Vagina (tissue), 2 donors: ENCODE measurements around the gene GPRC5D. TPM values are rescaled to one million over a fixed set of nuclear protein-coding genes. Genes with fewer than 3 reads are reported as not detected.
A peak's percentile ranks its signal among the peaks of the same experiment; 100 is the strongest.

Experiments used
- DNase-seq, 2 donors: peaks; one replicate each; pipeline ENCODE4 v3.0.0-alpha.2; 2017; ENCODE audit errors: extremely low spot score in 2 of 2
- H3K27ac ChIP-seq: fragments of 200-600 bp; sonication (generic); one replicate; pipeline ENCODE4 v1.5.1; 2019
- H3K27me3 ChIP-seq: fragments of 200-600 bp; sonication (generic); one replicate; pipeline ENCODE4 v1.5.1; 2019
- H3K36me3 ChIP-seq, 2 donors: fragments of 200-600 bp; sonication (generic); one replicate each; pipeline ENCODE4 v1.5.1; 2017 to 2019
- H3K4me1 ChIP-seq: fragments of 200-600 bp; sonication (generic); one replicate; pipeline ENCODE4 v1.5.1; 2019
- H3K4me3 ChIP-seq, 2 donors: fragments of 200-600 bp; sonication (generic); 1 replicate in 1 of 2; 2 replicates in 1 of 2; pipeline ENCODE4 v1.5.1; 2016 to 2019
- H3K9me3 ChIP-seq: fragments of 200-600 bp; sonication (generic); one replicate; pipeline ENCODE4 v1.5.1; 2019
- POLR2A ChIP-seq, 2 donors: fragments of 450-650 bp; IDR thresholded peaks; one replicate each; pipeline ENCODE4 v1.6.1; 2017; ENCODE audit warnings: antibody characterized with exemption in 2 of 2, mild to moderate bottlenecking in 2 of 2, moderate library complexity in 2 of 2
- POLR2AphosphoS5 ChIP-seq, 2 donors: sonication (generic); formaldehyde crosslinking; IDR thresholded peaks; one replicate each; pipeline ENCODE4 v1.9.0; 2017; ENCODE audit warnings: antibody characterized with exemption in 2 of 2, mild to moderate bottlenecking in 2 of 2, low read depth in 1 of 2; ENCODE audit not compliant: insufficient read depth in 1 of 2
- intact Hi-C: fragments of 100-400 bp; cut with DNase I; formaldehyde crosslinking; loops from one replicate; pipeline ENCODE4 v1.15.1; 2023
- total RNA-seq: library from RNA; depleted of rRNA; stranded (reverse); fragments of >200 nt; gene quantifications from one replicate; pipeline ENCODE4 v1.2.3, GENCODE V29; 2016
- TF ChIP-seq, protein P1 (sequence below), 3 experiments: fragments of 450-650 bp in 2 of 3; fragments of 200-600 bp in 1 of 3; sonication (generic) in 1 of 3; IDR thresholded peaks; one replicate each; pipeline ENCODE4 v1.5.1; 2017 to 2019; ENCODE audit warnings: antibody characterized with exemption in 3 of 3, mild to moderate bottlenecking in 2 of 3, moderate library complexity in 2 of 3

GPRC5D gene
- total RNA-seq, 1 donor from 2014 or later = not detected

GRCh38 chr12:12903642-12904609 lies 48.0 kb downstream of the GPRC5D start:
- no peaks in the 10 kb centered on the region for H3K9me3 ChIP-seq
- H3K4me1 ChIP-seq = peaks cover 49% of the 10 kb centered on the region
- H3K27ac ChIP-seq = peak overlapping the region; percentile 92
- no peak overlapping the region for H3K4me3 ChIP-seq
- H3K27me3 ChIP-seq = no peaks in the 10 kb centered on the region
- TF ChIP-seq, protein P1, sequence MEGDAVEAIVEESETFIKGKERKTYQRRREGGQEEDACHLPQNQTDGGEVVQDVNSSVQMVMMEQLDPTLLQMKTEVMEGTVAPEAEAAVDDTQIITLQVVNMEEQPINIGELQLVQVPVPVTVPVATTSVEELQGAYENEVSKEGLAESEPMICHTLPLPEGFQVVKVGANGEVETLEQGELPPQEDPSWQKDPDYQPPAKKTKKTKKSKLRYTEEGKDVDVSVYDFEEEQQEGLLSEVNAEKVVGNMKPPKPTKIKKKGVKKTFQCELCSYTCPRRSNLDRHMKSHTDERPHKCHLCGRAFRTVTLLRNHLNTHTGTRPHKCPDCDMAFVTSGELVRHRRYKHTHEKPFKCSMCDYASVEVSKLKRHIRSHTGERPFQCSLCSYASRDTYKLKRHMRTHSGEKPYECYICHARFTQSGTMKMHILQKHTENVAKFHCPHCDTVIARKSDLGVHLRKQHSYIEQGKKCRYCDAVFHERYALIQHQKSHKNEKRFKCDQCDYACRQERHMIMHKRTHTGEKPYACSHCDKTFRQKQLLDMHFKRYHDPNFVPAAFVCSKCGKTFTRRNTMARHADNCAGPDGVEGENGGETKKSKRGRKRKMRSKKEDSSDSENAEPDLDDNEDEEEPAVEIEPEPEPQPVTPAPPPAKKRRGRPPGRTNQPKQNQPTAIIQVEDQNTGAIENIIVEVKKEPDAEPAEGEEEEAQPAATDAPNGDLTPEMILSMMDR (IDR thresholded peaks at IDR 0.05) = no peak
- TF ChIP-seq POLR2A (IDR thresholded peaks at IDR 0.05) (no peak), POLR2AphosphoS5 (IDR thresholded peaks at IDR 0.05; ENCODE audit: insufficient read depth in 1 of 2, low read depth in 1 of 2) (no peak)
- H3K36me3 ChIP-seq = no peaks in the 10 kb centered on the region
- DNase-seq = no peak
- intact Hi-C loops = loop anchor here (10.0 kb wide), 1 partner anchor 301 kb away; no protein-coding TSS in a partner anchor

DNA sequence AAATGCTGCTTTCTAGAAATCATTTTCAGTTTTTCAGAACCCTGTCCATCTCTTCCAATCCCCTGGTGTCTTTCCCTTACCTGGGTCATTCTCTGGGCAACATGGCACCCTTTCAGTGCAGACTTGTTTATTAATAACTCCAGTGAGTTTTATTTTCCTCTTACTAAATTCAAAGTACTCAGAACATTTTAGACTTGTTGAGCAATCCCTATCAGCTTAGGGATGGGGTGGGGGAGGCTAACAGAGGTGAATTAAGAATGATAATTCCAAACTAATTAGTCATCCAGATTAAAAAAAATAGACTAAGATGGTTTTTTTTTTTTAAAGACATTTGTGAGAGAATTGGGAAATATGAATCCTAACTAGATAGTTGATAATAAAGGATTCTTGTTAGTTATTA lies 49.9 kb downstream of the GPRC5D start:
- DNase-seq = no peak
- H3K27ac ChIP-seq = peak overlapping the region; percentile 92

GRCh38 chr12:12901158-12901791 lies 50.7 kb downstream of the GPRC5D start:
- no peaks in the 10 kb centered on the region for H3K27me3 ChIP-seq
- H3K27ac ChIP-seq = peak overlapping the region; percentile 92
- H3K4me3 ChIP-seq = no peak overlapping the region
- H3K36me3 ChIP-seq = no peaks in the 10 kb centered on the region
- intact Hi-C loops = loop anchor here (10.0 kb wide), 1 partner anchor 304 kb away; no protein-coding TSS in a partner anchor
- DNase-seq = peak in 1 of 2 donors; percentile 98
- H3K4me1 ChIP-seq = peaks cover 50% of the 10 kb centered on the region
- H3K9me3 ChIP-seq = no peaks in the 10 kb centered on the region
- TF ChIP-seq, protein P1 (IDR thresholded peaks at IDR 0.05) = no peak
- TF ChIP-seq POLR2AphosphoS5 (IDR thresholded peaks at IDR 0.05; ENCODE audit: insufficient read depth in 1 of 2, low read depth in 1 of 2) (peak; percentile 10 to 80), POLR2A (IDR thresholded peaks at IDR 0.05) (peak in 1 of 2 donors; percentile 45)

More for the DNA sequence above, 49.9 kb downstream of the GPRC5D start:
- intact Hi-C loops = loop anchor here (10.0 kb wide), 1 partner anchor 303 kb away; no protein-coding TSS in a partner anchor
- Histone ChIP-seq H3K36me3 (no peaks in the 10 kb centered on the region), H3K9me3 (no peaks in the 10 kb centered on the region), H3K4me3 (no peak overlapping the region), H3K4me1 (peaks cover 50% of the 10 kb centered on the region), H3K27me3 (no peaks in the 10 kb centered on the region)
- TF ChIP-seq POLR2A (IDR thresholded peaks at IDR 0.05) = no peak
- TF ChIP-seq, protein P1 (IDR thresholded peaks at IDR 0.05) = no peak
- no peak for TF ChIP-seq POLR2AphosphoS5 (IDR thresholded peaks at IDR 0.05; ENCODE audit: insufficient read depth in 1 of 2, low read depth in 1 of 2)

DNA sequence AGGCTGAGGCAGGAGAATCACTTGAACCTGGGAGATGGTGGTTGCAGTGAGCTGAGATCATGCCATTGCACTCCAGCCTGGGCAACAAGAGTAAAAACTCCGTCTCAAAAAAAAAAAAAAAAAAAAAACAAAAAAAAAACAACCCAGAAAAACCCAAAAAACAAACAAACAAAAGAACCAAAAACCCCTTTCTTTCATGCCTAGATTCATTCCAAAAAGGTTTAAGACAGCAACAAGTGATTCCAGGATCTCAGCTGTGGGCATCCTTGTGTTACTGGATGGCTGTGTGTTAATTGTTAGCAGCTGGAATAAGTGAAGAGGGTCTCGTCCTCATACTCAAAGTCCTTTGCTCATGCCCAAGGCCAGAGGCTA lies 51.2 kb downstream of the GPRC5D start:
- H3K9me3 ChIP-seq = no peaks in the 10 kb centered on the region
- peak overlapping the region; percentile 92 for H3K27ac ChIP-seq
- H3K4me3 ChIP-seq = no peak overlapping the region
- no peaks in the 10 kb centered on the region for H3K36me3 ChIP-seq
- peaks cover 50% of the 10 kb centered on the region for H3K4me1 ChIP-seq
- intact Hi-C loops = loop anchor here (10.0 kb wide), 1 partner anchor 304 kb away; no protein-coding TSS in a partner anchor
- no peaks in the 10 kb centered on the region for H3K27me3 ChIP-seq
- TF ChIP-seq, protein P1 (IDR thresholded peaks at IDR 0.05) = no peak
- TF ChIP-seq POLR2A (IDR thresholded peaks at IDR 0.05) (no peak), POLR2AphosphoS5 (IDR thresholded peaks at IDR 0.05; ENCODE audit: insufficient read depth in 1 of 2, low read depth in 1 of 2) (no peak)
- DNase-seq = no peak
